WTC11 (cell line): ENCODE data around the gene CTNNA3. TPM values are rescaled to one million over a fixed set of nuclear protein-coding genes. Genes with fewer than 3 reads are reported as not detected.
A peak's percentile ranks its signal among the peaks of the same experiment; 100 is the strongest.

Experiments
- ATAC-seq: fragments of 200-7000 bp; cut with Tn5 transposase; 2 replicates; pipeline ENCODE4 v1.10.0; 2021; ENCODE audit warnings: mild to moderate bottlenecking, moderate library complexity
- CTCF ChIA-PET: fragments of 300-600 bp; sonication (Branson Sonifier 250); formaldehyde crosslinking; loops from one replicate; lab custom pipeline; 2021; ENCODE audit warnings: antibody characterized with exemption; lab: Charles Lee
- POLR2A ChIA-PET: fragments of 350-600 bp; sonication (Branson Sonifier 250); formaldehyde crosslinking; loops from one replicate; lab custom pipeline; 2021; ENCODE audit warnings: antibody characterized with exemption; lab: Charles Lee
- DNase-seq: peaks from one replicate; pipeline ENCODE4 v3.0.0; 2021; ENCODE audit warnings: low spot score
- H3K27ac Mint-ChIP-seq: 2 replicates; pipeline ENCODE4 v1.8.0; 2021; ENCODE audit warnings: mixed read lengths
- H3K27me3 Mint-ChIP-seq: 2 replicates; pipeline ENCODE4 v1.8.0; 2021; ENCODE audit warnings: low read depth, mild to moderate bottlenecking, moderate library complexity, mixed read lengths
- H3K36me3 Mint-ChIP-seq: 2 replicates; pipeline ENCODE4 v1.8.0; 2021; ENCODE audit warnings: mixed read lengths
- H3K4me1 Mint-ChIP-seq: 2 replicates; pipeline ENCODE4 v1.8.0; 2022; ENCODE audit warnings: mixed read lengths
- H3K4me3 Mint-ChIP-seq: 2 replicates; pipeline ENCODE4 v1.8.0; 2021; ENCODE audit warnings: mild to moderate bottlenecking, moderate library complexity, mixed read lengths
- H3K9me3 Mint-ChIP-seq: 2 replicates; pipeline ENCODE4 v1.8.0; 2021; ENCODE audit warnings: mixed read lengths
- ATF1 ChIP-seq: sonication (generic); formaldehyde crosslinking; IDR thresholded peaks from 2 replicates; pipeline ENCODE4 v1.8.1; 2023; ENCODE audit warnings: mild to moderate bottlenecking, moderate library complexity, missing genetic modification reagents
- CREM ChIP-seq: sonication (generic); formaldehyde crosslinking; IDR thresholded peaks from 2 replicates; pipeline ENCODE4 v1.8.1; 2022; ENCODE audit warnings: mild to moderate bottlenecking, missing genetic modification reagents, moderate library complexity
- ELF4 ChIP-seq: sonication (generic); formaldehyde crosslinking; IDR thresholded peaks from 2 replicates; pipeline ENCODE4 v1.8.1; 2022; ENCODE audit warnings: low read depth, mild to moderate bottlenecking, moderate library complexity, missing genetic modification reagents
- FOXP1 ChIP-seq: sonication (generic); formaldehyde crosslinking; IDR thresholded peaks from 2 replicates; pipeline ENCODE4 v1.8.0; 2022; ENCODE audit warnings: missing genetic modification reagents, mild to moderate bottlenecking, moderate library complexity, borderline replicate concordance
- MXD4 ChIP-seq: fragments of 250-450 bp; sonication (Bioruptor Pico); IDR thresholded peaks from 2 replicates; pipeline ENCODE4 v1.8.0; 2021; ENCODE audit warnings: mild to moderate bottlenecking, moderate library complexity, borderline replicate concordance
- MYBL2 ChIP-seq: sonication (generic); formaldehyde crosslinking; IDR thresholded peaks from 2 replicates; pipeline ENCODE4 v1.8.1; 2023; ENCODE audit warnings: mild to moderate bottlenecking, moderate library complexity, missing genetic modification reagents
- NFE2L1 ChIP-seq: sonication (generic); formaldehyde crosslinking; IDR thresholded peaks from 2 replicates; pipeline ENCODE4 v1.8.1; 2023; ENCODE audit warnings: missing genetic modification reagents
- RELA ChIP-seq: sonication (generic); formaldehyde crosslinking; IDR thresholded peaks from 2 replicates; pipeline ENCODE4 v1.8.1; 2022; ENCODE audit warnings: missing genetic modification reagents, mild to moderate bottlenecking, borderline replicate concordance
- RORB ChIP-seq: fragments of 250-450 bp; sonication (Bioruptor Pico); IDR thresholded peaks from 2 replicates; pipeline ENCODE4 v1.9.0; 2021; ENCODE audit warnings: mild to moderate bottlenecking
- TP53 ChIP-seq: sonication (generic); formaldehyde crosslinking; IDR thresholded peaks from 2 replicates; pipeline ENCODE4 v1.8.1; 2023; ENCODE audit warnings: mild to moderate bottlenecking, missing genetic modification reagents
- ZBTB21 ChIP-seq: sonication (generic); formaldehyde crosslinking; IDR thresholded peaks from 2 replicates; pipeline ENCODE4 v1.8.1; 2023; ENCODE audit warnings: mild to moderate bottlenecking, missing genetic modification reagents, borderline replicate concordance
- ZNF121 ChIP-seq: sonication (generic); formaldehyde crosslinking; IDR thresholded peaks from 2 replicates; pipeline ENCODE4 v1.8.0; 2023; ENCODE audit warnings: missing genetic modification reagents
- ZNF232 ChIP-seq: sonication (generic); formaldehyde crosslinking; IDR thresholded peaks from 2 replicates; pipeline ENCODE4 v1.8.0; 2022; ENCODE audit warnings: mild to moderate bottlenecking, missing genetic modification reagents
- ZNF317 ChIP-seq: sonication (generic); formaldehyde crosslinking; IDR thresholded peaks from 2 replicates; pipeline ENCODE4 v1.8.1; 2023; ENCODE audit warnings: low read depth, mild to moderate bottlenecking, moderate library complexity, missing genetic modification reagents, borderline replicate concordance
- ZNF396 ChIP-seq: fragments of 250-450 bp; sonication (Bioruptor Pico); IDR thresholded peaks from 2 replicates; pipeline ENCODE4 v1.8.0; 2021; ENCODE audit warnings: mild to moderate bottlenecking, moderate library complexity, borderline replicate concordance
- ZNF423 ChIP-seq: fragments of 250-450 bp; sonication (Bioruptor Pico); IDR thresholded peaks from 2 replicates; pipeline ENCODE4 v2.1.2; 2022; ENCODE audit warnings: mild to moderate bottlenecking, moderate library complexity
- ZNF671 ChIP-seq: fragments of 250-450 bp; sonication (Bioruptor Pico); IDR thresholded peaks from 2 replicates; pipeline ENCODE4 v1.8.0; 2021; ENCODE audit warnings: mild to moderate bottlenecking
- total RNA-seq: library from RNA; stranded (reverse); gene quantifications from 3 replicates; pipeline ENCODE4 v1.2.3, GENCODE V29; 2021
- TF ChIP-seq, protein P1 (sequence below): sonication (generic); formaldehyde crosslinking; IDR thresholded peaks from 2 replicates; pipeline ENCODE4 v1.8.1; 2023; ENCODE audit warnings: mild to moderate bottlenecking, missing genetic modification reagents, moderate library complexity
- TF ChIP-seq, protein P2 (sequence below): sonication (generic); formaldehyde crosslinking; IDR thresholded peaks from 2 replicates; pipeline ENCODE4 v1.8.1; 2023; ENCODE audit warnings: mild to moderate bottlenecking, missing genetic modification reagents
- TF ChIP-seq, protein P3 (sequence below): fragments of 250-450 bp; sonication (Bioruptor Pico); IDR thresholded peaks from 2 replicates; pipeline ENCODE4 v1.9.0; 2021; ENCODE audit warnings: moderate library complexity, mild to moderate bottlenecking, inconsistent platforms, borderline replicate concordance
- TF ChIP-seq, protein P4 (sequence below): fragments of 250-450 bp; sonication (Bioruptor Pico); IDR thresholded peaks from 2 replicates; pipeline ENCODE4 v1.9.0; 2021; ENCODE audit warnings: mild to moderate bottlenecking, borderline replicate concordance
- TF ChIP-seq, protein P5 (sequence below): sonication (generic); formaldehyde crosslinking; IDR thresholded peaks from 2 replicates; pipeline ENCODE4 v1.8.1; 2022; ENCODE audit warnings: missing genetic modification reagents, borderline replicate concordance

CTNNA3 gene
- total RNA-seq, 1 experiment from 2014 or later: 6.1 TPM

DNA sequence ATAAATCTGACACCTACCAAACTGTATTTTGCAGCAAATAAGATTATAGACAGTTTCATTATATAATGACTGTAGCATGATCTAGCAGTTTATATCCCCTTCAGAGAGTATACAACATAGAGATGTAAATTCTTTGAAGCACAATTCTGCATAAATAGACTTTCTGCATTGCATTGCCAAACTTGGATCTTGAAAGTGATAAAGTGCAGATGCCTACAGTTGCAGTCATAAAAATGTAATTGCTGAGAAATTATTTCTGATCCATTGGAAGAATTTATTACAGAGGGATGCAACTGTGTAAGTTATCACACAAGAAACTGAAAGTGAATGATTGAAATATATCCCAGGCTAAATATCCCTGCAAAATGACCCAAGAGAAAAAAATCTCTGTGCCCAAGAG is 65.1 kb downstream of the CTNNA3 start:
- Mint-ChIP-seq H3K9me3 (peaks cover 13% of the 10 kb centered on the region), H3K27ac (no peak overlapping the region), H3K36me3 (no peaks in the 10 kb centered on the region), H3K4me3 (no peak overlapping the region), H3K4me1 (peaks cover 12% of the 10 kb centered on the region), H3K27me3 (no peaks in the 10 kb centered on the region)
- ChIA-PET POLR2A (no interaction called here), CTCF (no interaction called here)
- ATAC-seq (no peak), DNase-seq (no peak)
- TF ChIP-seq, protein P1, sequence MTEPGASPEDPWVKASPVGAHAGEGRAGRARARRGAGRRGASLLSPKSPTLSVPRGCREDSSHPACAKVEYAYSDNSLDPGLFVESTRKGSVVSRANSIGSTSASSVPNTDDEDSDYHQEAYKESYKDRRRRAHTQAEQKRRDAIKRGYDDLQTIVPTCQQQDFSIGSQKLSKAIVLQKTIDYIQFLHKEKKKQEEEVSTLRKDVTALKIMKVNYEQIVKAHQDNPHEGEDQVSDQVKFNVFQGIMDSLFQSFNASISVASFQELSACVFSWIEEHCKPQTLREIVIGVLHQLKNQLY (CRISPR knock-in tag): no peak
- no peak for TF ChIP-seq RORB (CRISPR knock-in tag)
- TF ChIP-seq NFE2L1 (CRISPR knock-in tag): no peak
- no peak for TF ChIP-seq ZNF671 (CRISPR knock-in tag)
- TF ChIP-seq TP53 (CRISPR knock-in tag): no peak
- no peak for TF ChIP-seq MYBL2 (CRISPR knock-in tag)
- no peak for TF ChIP-seq RELA (CRISPR knock-in tag)
- TF ChIP-seq, protein P2, sequence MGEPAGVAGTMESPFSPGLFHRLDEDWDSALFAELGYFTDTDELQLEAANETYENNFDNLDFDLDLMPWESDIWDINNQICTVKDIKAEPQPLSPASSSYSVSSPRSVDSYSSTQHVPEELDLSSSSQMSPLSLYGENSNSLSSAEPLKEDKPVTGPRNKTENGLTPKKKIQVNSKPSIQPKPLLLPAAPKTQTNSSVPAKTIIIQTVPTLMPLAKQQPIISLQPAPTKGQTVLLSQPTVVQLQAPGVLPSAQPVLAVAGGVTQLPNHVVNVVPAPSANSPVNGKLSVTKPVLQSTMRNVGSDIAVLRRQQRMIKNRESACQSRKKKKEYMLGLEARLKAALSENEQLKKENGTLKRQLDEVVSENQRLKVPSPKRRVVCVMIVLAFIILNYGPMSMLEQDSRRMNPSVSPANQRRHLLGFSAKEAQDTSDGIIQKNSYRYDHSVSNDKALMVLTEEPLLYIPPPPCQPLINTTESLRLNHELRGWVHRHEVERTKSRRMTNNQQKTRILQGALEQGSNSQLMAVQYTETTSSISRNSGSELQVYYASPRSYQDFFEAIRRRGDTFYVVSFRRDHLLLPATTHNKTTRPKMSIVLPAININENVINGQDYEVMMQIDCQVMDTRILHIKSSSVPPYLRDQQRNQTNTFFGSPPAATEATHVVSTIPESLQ (CRISPR knock-in tag): no peak
- TF ChIP-seq, protein P3, sequence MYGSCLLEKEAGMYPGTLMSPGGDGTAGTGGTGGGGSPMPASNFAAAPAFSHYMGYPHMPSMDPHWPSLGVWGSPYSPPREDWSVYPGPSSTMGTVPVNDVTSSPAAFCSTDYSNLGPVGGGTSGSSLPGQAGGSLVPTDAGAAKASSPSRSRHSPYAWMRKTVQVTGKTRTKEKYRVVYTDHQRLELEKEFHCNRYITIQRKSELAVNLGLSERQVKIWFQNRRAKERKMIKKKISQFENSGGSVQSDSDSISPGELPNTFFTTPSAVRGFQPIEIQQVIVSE: no peak
- TF ChIP-seq CREM (CRISPR knock-in tag): no peak
- TF ChIP-seq, protein P4, sequence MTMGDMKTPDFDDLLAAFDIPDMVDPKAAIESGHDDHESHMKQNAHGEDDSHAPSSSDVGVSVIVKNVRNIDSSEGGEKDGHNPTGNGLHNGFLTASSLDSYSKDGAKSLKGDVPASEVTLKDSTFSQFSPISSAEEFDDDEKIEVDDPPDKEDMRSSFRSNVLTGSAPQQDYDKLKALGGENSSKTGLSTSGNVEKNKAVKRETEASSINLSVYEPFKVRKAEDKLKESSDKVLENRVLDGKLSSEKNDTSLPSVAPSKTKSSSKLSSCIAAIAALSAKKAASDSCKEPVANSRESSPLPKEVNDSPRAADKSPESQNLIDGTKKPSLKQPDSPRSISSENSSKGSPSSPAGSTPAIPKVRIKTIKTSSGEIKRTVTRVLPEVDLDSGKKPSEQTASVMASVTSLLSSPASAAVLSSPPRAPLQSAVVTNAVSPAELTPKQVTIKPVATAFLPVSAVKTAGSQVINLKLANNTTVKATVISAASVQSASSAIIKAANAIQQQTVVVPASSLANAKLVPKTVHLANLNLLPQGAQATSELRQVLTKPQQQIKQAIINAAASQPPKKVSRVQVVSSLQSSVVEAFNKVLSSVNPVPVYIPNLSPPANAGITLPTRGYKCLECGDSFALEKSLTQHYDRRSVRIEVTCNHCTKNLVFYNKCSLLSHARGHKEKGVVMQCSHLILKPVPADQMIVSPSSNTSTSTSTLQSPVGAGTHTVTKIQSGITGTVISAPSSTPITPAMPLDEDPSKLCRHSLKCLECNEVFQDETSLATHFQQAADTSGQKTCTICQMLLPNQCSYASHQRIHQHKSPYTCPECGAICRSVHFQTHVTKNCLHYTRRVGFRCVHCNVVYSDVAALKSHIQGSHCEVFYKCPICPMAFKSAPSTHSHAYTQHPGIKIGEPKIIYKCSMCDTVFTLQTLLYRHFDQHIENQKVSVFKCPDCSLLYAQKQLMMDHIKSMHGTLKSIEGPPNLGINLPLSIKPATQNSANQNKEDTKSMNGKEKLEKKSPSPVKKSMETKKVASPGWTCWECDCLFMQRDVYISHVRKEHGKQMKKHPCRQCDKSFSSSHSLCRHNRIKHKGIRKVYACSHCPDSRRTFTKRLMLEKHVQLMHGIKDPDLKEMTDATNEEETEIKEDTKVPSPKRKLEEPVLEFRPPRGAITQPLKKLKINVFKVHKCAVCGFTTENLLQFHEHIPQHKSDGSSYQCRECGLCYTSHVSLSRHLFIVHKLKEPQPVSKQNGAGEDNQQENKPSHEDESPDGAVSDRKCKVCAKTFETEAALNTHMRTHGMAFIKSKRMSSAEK (CRISPR knock-in tag): no peak

DNA sequence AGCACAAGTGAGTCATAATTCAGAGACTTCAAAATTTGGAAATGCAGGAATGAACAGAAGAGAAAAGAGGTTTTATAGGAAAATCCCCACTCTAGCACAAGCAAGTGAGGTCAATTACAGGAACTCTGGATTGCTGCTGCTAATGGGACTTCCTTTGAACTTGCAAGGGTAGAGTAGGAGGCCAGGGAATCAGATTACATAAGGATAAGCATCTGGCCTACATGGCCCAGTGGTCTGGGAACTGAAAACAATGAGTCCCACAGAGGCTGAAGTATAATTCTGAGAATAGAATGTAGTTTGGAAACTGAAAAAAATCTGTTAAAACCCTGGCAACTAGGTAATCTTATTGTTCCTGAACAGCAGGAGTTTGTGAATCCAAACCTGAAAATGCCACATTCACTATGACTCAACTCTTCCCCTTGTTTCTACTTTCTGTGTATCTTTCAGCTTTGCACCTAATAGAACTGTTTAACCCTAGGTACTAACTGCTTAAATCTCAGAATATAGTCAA is 66.5 kb downstream of the CTNNA3 start:
- ATAC-seq (peak; percentile 84), DNase-seq (no peak)
- Mint-ChIP-seq H3K9me3 (peaks cover 5% of the 10 kb centered on the region), H3K4me1 (peaks cover 12% of the 10 kb centered on the region), H3K36me3 (no peaks in the 10 kb centered on the region), H3K4me3 (no peak overlapping the region), H3K27ac (no peak overlapping the region), H3K27me3 (no peaks in the 10 kb centered on the region)
- ChIA-PET CTCF (no interaction called here), POLR2A (no interaction called here)
- TF ChIP-seq, protein P3: no peak
- no peak for TF ChIP-seq NFE2L1 (CRISPR knock-in tag)
- no peak for TF ChIP-seq RELA (CRISPR knock-in tag)
- TF ChIP-seq, protein P5, sequence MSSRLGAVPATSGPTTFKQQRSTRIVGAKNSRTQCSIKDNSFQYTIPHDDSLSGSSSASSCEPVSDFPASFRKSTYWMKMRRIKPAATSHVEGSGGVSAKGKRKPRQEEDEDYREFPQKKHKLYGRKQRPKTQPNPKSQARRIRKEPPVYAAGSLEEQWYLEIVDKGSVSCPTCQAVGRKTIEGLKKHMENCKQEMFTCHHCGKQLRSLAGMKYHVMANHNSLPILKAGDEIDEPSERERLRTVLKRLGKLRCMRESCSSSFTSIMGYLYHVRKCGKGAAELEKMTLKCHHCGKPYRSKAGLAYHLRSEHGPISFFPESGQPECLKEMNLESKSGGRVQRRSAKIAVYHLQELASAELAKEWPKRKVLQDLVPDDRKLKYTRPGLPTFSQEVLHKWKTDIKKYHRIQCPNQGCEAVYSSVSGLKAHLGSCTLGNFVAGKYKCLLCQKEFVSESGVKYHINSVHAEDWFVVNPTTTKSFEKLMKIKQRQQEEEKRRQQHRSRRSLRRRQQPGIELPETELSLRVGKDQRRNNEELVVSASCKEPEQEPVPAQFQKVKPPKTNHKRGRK (CRISPR knock-in tag): no peak
- TF ChIP-seq ZNF121 (CRISPR knock-in tag): no peak
- TF ChIP-seq TP53 (CRISPR knock-in tag): no peak
- TF ChIP-seq ZBTB21 (CRISPR knock-in tag): no peak
- TF ChIP-seq ZNF232 (CRISPR knock-in tag): no peak
- no peak for TF ChIP-seq FOXP1 (CRISPR knock-in tag)
- TF ChIP-seq ELF4 (CRISPR knock-in tag): no peak
- no peak for TF ChIP-seq ATF1 (CRISPR knock-in tag)
- no peak for TF ChIP-seq ZNF423
- no peak for TF ChIP-seq ZNF396 (CRISPR knock-in tag)
- no peak for TF ChIP-seq MXD4 (CRISPR knock-in tag)
- TF ChIP-seq ZNF317 (CRISPR knock-in tag): no peak
- TF ChIP-seq, protein P2 (CRISPR knock-in tag): no peak
